GM21515 (cell line): ENCODE results near the gene RGS12.

Source experiments
- ATAC-seq: cut with Tn5 transposase; IDR thresholded peaks from one replicate; pipeline ENCODE4 v1.9.1; 2021; ENCODE audit not compliant: unreplicated experiment

RGS12 gene

GRCh38 chr4:3307486-3307885 is 14.7 kb downstream of the RGS12 start:
- no peak for ATAC-seq

GRCh38 chr4:3307891-3308575 is 15.2 kb downstream of the RGS12 start:
- no peak for ATAC-seq

GRCh38 chr4:3308691-3309090 is 15.9 kb downstream of the RGS12 start:
- ATAC-seq, result no peak

- ATAC-seq, result no peak
These were observed 17.7 kb downstream of the RGS12 start for GRCh38 chr4:3310301-3311094.

- no peak for ATAC-seq
These were observed 18.2 kb downstream of the RGS12 start for GRCh38 chr4:3311095-3311372.

- no peak for ATAC-seq
These were observed 18.8 kb downstream of the RGS12 start for GRCh38 chr4:3311489-3312171.

- ATAC-seq, result no peak
These were observed 19.5 kb downstream of the RGS12 start for GRCh38 chr4:3312362-3312761.

GRCh38 chr4:3313139-3313538 is 20.3 kb downstream of the RGS12 start:
- ATAC-seq, result no peak

GRCh38 chr4:3313556-3314228 is 20.9 kb downstream of the RGS12 start:
- ATAC-seq, result no peak

- no peak for ATAC-seq
These were observed 22.0 kb downstream of the RGS12 start for GRCh38 chr4:3314706-3315260.

- ATAC-seq, result no peak
These were observed 22.7 kb downstream of the RGS12 start for GRCh38 chr4:3315566-3315965.

- no peak for ATAC-seq
These were observed 23.3 kb downstream of the RGS12 start for GRCh38 chr4:3316146-3316545.

GRCh38 chr4:3317011-3317655 is 24.3 kb downstream of the RGS12 start:
- no peak for ATAC-seq

- ATAC-seq, result no peak
These were observed 24.9 kb downstream of the RGS12 start for GRCh38 chr4:3317656-3318211.

- ATAC-seq, result no peak
These were observed 25.8 kb downstream of the RGS12 start for GRCh38 chr4:3318561-3319021.

- no peak for ATAC-seq
These were observed 27.7 kb downstream of the RGS12 start for GRCh38 chr4:3320361-3321023.

- no peak for ATAC-seq
These were observed 28.6 kb downstream of the RGS12 start for GRCh38 chr4:3321295-3321889.

GRCh38 chr4:3322059-3322550 is 29.3 kb downstream of the RGS12 start:
- no peak for ATAC-seq

- ATAC-seq, result no peak
These were observed 30.3 kb downstream of the RGS12 start for GRCh38 chr4:3323071-3323481.
